ENCODE measurements around the gene CDK2. TPM values are rescaled to one million over a fixed set of nuclear protein-coding genes. Genes with fewer than 3 reads are reported as not detected.

CDK2 gene
- total and polyA plus RNA-seq, 9 of the 15 experiments (the other 6 are each of a cell fraction or from before 2014, with no cell fraction given) = 17.4 to 213 (median 109) TPM

DNA sequence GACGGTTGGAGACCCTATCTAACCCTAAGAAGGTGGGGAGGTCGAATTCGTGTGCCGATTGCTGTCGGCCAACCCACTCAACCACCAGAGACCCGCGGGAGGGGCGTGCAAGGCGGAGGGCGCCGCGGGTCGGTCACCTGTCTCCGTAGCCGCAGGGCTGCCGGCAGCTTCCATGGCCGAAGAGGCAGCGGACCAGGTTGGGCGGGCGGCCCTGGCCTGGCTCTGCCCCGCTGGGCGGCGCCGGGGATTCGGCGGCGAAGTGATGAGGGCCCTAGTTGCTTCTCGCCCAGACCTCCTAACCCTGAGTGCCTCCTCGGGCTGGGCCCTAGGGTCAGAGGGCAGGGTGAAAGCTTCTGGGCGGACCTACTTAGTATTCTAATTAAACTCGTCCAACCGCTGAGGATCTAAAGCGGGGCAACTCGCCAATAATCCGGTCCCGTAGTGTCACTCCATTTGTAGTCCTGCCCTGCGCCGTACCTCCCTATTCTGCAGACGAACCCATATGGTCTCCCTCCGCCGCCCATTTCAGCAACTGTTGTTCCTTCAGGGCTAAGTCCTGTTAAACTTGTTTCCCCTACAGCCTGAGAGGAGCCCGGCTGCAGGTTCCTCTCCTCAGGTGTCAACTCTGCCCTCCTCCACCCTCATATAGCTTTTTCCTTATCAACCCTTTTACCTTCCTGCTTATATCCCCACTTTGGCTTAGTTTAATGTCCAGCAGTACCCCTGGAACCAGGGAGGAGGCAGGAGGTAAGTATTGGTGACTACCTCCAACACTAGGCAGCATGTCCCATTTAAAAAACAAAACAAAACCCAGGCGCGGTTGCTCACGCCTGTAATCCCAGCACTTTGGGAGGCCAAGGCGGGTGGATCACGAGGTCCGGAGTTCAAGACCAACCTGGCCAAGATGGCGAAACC, 38.8 kb upstream of the CDK2 start, which contains the start of gene PYM1 (continued):
- TF ChIP-seq TGIF2 (CRISPR knock-in tag; IDR thresholded peaks at IDR 0.05) (peak; percentile 28; the same call in 1 of the 2 replicates), ZNF551 (CRISPR knock-in tag; IDR thresholded peaks at IDR 0.05) (no peak), ELF2 (CRISPR knock-in tag; IDR thresholded peaks at IDR 0.05) (no peak), SMARCA4 (IDR thresholded peaks at IDR 0.05) (peak; percentile 12; the same call in 1 of the 2 replicates), MCM5 (IDR thresholded peaks at IDR 0.05; ENCODE audit: low read depth) (no peak), ZNF384 (IDR thresholded peaks at IDR 0.05; ENCODE audit: low read depth, low read length) (no peak), SETDB1 (IDR thresholded peaks at IDR 0.05; ENCODE audit: low read length) (no peak), CEBPB (tag; IDR thresholded peaks at IDR 0.05) (no peak), ZNF785 (CRISPR knock-in tag; IDR thresholded peaks at IDR 0.05) (no peak), TBL1XR1 (IDR thresholded peaks at IDR 0.05; ENCODE audit: low read length in 2 of 2) (no peak), TAF9B (IDR thresholded peaks at IDR 0.05; ENCODE audit: partially characterized antibody) (peak; percentile 73), ZNF133 (CRISPR knock-in tag; IDR thresholded peaks at IDR 0.05) (no peak), FOXK2 (conservative IDR thresholded peaks at IDR 0.05 in 1 of 2, IDR thresholded peaks at IDR 0.05 in 1 of 2; ENCODE audit: low read depth in 2 of 2) (no peak), ZNF668 (CRISPR knock-in tag; IDR thresholded peaks at IDR 0.05) (no peak), POLR2B (IDR thresholded peaks at IDR 0.05; ENCODE audit: low read depth, partially characterized antibody) (peak; percentile 75), CTBP1 (IDR thresholded peaks at IDR 0.05; ENCODE audit: borderline replicate concordance) (peak; percentile 59; the same call in 1 of the 2 replicates), ELF1 (tag; IDR thresholded peaks at IDR 0.05) (no peak), HNRNPL (IDR thresholded peaks at IDR 0.05; ENCODE audit: low read depth, low read length) (0 out of 2 replicates have a peak, but pooled peaks have one; percentile 46), DNMT1 (IDR thresholded peaks at IDR 0.05) (no peak), ZNF232 (CRISPR knock-in tag; IDR thresholded peaks at IDR 0.05) (no peak), TOE1 (IDR thresholded peaks at IDR 0.05; ENCODE audit: borderline replicate concordance) (peak; percentile 17; the same call in 1 of the 2 replicates), TOE1 (CRISPR knock-in tag; IDR thresholded peaks at IDR 0.05; ENCODE audit: borderline replicate concordance, low read depth) (0 out of 2 replicates have a peak, but pooled peaks have one; percentile 62), MAFK (IDR thresholded peaks at IDR 0.05; ENCODE audit: low read length) (no peak)
- TF ChIP-seq, protein P1, sequence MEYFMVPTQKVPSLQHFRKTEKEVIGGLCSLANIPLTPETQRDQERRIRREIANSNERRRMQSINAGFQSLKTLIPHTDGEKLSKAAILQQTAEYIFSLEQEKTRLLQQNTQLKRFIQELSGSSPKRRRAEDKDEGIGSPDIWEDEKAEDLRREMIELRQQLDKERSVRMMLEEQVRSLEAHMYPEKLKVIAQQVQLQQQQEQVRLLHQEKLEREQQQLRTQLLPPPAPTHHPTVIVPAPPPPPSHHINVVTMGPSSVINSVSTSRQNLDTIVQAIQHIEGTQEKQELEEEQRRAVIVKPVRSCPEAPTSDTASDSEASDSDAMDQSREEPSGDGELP (CRISPR knock-in tag; IDR thresholded peaks at IDR 0.05; ENCODE audit: borderline replicate concordance) = peak; percentile 80
- TF ChIP-seq, protein P2, sequence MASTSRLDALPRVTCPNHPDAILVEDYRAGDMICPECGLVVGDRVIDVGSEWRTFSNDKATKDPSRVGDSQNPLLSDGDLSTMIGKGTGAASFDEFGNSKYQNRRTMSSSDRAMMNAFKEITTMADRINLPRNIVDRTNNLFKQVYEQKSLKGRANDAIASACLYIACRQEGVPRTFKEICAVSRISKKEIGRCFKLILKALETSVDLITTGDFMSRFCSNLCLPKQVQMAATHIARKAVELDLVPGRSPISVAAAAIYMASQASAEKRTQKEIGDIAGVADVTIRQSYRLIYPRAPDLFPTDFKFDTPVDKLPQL (IDR thresholded peaks at IDR 0.05; ENCODE audit: extremely low read depth, insufficient read length) = peak; percentile 42
- TF ChIP-seq, protein P3, sequence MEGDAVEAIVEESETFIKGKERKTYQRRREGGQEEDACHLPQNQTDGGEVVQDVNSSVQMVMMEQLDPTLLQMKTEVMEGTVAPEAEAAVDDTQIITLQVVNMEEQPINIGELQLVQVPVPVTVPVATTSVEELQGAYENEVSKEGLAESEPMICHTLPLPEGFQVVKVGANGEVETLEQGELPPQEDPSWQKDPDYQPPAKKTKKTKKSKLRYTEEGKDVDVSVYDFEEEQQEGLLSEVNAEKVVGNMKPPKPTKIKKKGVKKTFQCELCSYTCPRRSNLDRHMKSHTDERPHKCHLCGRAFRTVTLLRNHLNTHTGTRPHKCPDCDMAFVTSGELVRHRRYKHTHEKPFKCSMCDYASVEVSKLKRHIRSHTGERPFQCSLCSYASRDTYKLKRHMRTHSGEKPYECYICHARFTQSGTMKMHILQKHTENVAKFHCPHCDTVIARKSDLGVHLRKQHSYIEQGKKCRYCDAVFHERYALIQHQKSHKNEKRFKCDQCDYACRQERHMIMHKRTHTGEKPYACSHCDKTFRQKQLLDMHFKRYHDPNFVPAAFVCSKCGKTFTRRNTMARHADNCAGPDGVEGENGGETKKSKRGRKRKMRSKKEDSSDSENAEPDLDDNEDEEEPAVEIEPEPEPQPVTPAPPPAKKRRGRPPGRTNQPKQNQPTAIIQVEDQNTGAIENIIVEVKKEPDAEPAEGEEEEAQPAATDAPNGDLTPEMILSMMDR (IDR thresholded peaks at IDR 0.05 in 2 of 3, conservative IDR thresholded peaks at IDR 0.05 in 1 of 3; ENCODE audit: insufficient read depth in 2 of 3, low read depth in 1 of 3, low read length in 3 of 3) = no peak
